HG03066 (cell line): ENCODE results near the gene GPX8.

Experiments
- ATAC-seq: cut with Tn5 transposase; IDR thresholded peaks from one replicate; pipeline ENCODE4 v1.9.1; 2021; ENCODE audit warnings: low read depth; ENCODE audit not compliant: unreplicated experiment

GPX8 gene

DNA sequence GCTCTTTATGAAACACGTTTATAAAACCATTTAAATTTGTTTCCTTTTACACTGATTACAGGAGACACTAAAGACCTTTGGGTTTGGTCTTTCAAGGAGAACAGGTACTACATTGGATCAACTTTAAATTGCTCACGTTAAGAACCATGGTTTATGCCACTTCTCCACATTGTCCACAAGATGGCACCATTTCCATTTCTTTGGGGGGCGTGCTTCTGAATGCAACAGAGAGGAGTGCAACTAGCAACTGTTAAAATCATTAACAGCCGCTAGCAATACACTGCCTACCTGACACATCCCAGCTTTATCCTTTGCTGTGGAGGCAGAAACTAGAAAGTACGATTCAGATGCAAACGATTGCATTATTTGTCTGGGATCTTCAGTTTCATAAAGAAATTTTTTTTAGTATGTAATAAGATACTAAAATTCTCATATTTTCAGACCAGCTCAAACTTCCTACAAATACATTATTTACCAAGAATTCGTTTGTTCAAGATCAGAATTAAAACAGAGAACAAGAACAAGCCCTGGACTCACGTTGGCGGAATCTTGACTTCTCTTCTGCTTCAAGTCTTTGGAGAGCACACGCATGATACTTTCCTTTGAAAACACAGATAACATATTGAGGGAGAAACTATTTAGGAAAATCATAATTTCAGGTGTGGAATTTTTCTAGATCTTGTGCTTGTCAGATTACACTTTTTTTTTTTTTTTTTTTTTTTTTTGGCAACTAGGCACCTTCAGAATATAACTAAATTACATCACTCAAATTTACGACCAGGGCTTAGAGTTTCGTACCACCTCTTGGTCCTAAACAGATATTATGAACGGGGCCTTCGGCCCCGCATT lies 12.3 kb downstream of the GPX8 start:
- peak; percentile 62 for ATAC-seq

DNA sequence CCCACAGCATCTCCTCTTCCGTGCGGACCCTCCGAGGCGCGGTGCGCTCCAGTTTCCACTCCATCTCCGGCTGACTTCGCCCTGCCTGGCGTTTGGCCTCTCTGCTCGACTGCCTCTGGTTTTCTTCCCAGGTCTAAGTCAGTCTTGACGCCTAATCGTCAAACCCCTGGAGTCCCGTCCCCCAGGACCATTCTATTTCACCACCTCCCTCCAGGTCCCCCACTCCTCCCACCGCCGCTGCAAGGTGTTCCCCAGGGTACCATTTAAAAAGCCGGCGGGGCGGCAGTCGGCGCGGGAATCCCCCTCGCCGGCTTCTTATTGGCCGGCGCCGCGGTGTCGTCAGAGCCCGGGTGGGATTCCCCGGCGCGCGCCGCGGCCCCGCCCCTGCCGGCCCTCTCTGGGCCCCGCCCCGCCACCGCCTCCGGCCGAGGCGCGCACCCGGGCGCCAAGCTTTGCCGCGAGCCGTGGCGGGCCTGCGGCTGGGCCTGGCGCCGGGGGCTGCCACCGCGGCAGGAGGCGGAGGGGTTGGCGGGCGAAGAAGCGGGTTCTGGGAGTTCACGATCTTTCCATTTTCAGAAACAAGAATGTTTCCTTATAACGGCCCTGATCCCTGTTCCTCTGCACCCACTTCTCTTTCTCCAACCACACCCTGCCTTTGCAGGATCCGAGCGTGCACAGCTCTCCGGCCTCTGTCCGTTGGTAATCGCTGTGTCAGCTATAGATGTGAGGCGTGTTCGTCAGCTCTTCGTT lies 13.1 kb downstream of the GPX8 start, which contains the start of gene CDC20B:
Gene CDC20B, minus strand, starts transcription at position 241 of the 750 bp plus-strand sequence. Its CDS starts 177 bp downstream, at position 64.
- peak; percentile 73 for ATAC-seq

DNA sequence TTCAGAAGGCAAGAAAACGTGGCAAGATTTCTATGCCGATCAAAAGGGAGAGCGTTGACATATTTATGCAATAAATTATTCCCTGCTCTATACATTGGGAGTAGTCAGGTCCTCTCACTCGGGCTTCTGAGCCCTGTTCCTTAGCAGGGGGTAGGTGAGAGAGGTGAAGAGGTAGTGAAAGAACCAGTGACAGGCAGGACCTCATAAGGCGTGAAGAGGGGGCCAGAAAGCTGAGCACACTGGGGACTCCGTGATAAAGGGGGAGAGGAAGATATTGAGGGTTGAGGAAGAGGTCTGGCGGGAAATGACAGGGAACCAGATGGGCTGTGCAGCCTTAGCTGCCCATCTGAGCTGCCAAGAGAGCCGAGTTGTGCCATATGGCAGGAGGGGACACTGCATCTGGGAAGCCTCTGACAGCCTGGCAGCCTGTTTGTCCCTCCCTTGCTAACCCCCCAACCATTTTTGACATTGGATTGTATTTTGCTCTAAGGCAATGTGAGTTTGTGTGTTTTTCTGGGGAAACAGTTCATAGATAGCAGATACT lies 13.8 kb downstream of the GPX8 start:
- ATAC-seq = peak; percentile 17

DNA sequence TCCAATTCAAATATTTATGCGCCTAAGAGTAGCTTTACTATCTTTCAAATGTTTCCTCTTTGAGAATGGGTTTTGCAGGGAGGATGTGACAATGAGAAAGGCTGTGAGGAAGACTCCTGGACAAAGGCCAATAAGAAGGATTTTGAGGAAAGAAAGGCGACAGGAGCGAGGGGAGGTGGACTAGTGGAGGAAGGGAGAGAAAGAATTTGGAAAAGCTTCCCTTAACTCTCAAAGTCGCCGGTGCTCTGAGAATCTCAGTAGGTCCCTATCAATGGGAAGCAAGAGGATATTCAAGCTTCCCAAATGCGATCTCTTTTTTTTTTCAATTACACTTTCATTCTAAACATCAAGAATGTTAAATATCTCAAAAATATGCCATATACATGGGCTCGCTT lies 15.8 kb downstream of the GPX8 start:
- no peak for ATAC-seq

DNA sequence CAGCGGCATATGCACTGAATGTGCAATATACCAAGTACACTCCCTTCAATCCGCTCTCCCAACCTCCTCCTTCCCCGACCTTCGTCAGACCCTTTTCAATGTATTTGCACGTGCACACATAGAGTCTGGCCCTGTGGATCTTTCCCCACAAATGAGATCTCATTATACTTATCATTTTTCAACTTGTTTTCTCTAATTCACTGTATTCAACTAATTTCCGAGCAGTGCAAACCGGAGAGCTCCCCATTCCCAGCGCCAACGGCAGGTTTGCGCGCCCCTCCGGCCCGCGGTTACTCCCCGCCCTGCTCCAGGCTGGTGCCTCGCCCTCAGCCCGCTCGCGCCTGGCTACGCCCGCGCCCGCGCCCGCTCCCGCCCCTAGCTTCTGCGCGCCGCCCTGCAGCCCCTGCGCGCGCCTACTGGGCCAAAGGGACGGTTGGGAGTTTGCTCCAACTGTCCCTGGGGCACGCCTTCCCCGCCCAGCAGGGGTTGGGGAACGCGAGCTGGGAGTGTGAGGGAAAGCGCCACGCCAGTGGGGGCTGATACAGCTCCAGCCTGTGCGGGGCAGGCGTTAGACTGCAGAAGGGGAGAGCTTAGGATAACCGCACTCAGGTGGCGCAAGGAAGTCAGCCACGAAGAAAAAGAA lies 16.3 kb downstream of the GPX8 start:
- no peak for ATAC-seq

DNA sequence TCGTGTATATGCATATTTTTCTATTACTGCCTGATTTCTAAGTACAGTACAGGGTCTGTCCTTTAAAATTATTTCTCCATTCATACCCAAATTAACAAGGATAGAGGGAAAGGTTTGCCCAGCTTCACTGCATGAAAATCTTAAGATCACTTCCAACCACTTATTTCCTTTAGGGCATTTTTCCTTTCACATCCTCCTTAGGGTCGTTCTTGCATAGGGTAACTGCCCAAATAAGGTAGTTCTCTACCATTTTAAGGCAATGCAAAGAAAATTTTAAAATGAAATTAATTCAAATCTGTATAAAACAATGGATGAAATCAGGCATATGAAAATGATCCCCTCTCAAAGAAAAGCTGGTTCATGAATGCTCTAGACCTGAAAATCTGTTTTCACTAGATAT lies 17.1 kb downstream of the GPX8 start:
- ATAC-seq = no peak

DNA sequence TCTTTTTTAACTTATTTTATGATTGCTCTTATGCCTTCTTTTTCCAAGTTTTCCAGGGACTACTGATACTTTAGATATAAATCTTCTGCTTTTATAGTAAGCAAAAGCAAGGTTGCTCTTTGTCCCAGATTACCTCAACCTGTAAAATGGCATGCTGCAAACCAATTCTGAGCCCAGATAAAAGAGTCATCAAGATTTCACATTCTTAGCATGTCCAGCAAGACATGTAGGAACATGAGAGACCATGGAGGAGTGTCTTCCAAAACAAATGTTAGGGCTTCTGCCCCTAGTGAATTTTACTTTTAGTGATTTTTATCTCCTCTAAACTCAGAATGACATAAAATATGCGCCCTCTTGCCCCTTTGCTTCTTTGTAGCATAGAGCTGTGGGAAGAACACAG lies 20.0 kb downstream of the GPX8 start:
- ATAC-seq = no peak

DNA sequence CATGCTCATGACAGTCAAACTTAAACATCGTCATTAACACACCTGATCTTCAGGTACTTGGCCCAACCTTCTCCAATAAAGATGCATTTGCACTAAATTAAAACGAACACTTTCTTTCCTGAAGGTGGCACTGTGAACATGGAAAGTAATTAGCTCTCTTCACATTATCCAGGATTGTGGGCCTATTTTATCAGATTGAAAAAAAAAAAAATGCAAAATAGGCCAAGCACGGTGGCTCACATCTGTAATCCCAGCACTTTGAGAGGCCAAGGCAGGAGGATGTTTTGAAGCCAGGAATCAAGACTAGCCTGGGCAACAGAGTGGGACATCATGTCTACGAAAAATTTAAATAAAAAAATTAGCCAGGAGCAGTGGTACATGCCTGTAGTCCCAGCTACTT lies 27.4 kb downstream of the GPX8 start:
- ATAC-seq = no peak

DNA sequence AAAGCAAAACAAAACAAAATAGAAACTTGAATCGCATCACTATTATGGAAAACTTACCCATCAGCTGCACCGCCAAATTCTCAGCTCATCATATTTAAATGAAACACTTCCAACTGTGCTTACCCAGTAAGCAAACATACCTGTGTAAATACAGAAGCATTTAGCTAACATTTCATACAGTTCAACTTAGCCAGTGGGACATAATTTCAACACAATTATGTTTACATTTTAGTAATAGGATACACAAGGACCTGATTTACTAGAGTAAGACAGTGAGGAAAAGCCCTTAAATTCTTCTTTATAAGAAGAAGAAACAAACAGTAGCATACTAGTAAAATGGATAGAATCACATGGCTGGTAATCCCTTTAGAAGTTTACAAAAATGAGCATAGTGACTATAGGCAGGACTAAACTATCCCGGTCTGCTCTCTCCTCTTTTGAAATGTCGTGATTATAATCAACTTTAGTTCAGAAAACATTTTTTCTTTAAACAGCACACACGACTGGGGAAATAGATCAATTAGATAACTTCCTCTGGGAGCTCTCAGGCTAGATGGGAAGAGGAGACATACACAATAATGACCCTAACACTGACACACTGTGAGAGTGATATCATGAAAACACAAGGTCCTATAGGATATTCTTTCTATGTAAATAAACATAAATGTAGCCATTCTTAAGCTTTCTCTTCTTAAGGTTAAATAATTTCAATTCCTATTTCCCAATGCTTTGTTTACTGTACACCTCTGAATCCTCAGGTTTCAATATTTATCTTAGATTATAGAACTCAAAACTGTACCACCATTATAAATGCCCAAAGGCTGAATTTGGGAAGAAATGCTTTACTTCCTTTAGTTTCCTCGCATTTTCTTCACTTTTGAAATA lies 28.9 kb downstream of the GPX8 start:
- no peak for ATAC-seq

DNA sequence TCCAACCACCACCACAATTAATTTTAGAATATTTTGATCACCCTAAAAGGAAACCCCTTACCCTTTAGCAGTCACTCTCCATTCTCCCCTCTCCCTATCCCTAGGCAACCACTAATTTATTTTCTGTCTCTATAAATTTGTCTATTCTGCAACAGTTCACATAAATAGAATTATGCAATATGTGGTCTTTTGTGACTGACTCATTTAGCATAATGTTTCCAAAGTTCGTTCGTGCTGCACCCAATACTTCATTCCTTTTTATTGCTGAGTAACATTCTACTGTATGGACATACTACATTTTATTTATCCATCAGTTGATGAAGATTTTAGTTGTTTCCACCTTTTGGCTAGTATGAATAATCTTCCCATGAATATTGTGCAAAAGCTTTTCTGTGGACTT lies 31.2 kb downstream of the GPX8 start:
- no peak for ATAC-seq

DNA sequence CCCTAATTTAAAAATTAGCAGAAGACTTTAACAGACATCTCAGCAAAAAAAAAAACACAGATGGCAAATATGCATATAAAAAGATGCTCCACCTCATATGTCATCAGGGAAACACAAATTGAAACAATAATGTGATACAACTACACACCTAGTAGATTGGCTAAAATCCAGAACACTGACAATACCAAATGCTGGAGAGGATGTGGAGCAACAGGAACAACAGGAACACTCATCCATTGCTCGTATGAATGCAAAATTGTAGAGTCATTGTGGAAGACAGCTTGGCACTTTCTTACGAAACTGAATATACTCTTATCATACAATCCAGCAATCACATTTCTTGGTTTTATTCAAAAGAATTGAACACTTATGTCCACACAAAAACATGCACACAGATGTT lies 45.0 kb downstream of the GPX8 start:
- no peak for ATAC-seq

DNA sequence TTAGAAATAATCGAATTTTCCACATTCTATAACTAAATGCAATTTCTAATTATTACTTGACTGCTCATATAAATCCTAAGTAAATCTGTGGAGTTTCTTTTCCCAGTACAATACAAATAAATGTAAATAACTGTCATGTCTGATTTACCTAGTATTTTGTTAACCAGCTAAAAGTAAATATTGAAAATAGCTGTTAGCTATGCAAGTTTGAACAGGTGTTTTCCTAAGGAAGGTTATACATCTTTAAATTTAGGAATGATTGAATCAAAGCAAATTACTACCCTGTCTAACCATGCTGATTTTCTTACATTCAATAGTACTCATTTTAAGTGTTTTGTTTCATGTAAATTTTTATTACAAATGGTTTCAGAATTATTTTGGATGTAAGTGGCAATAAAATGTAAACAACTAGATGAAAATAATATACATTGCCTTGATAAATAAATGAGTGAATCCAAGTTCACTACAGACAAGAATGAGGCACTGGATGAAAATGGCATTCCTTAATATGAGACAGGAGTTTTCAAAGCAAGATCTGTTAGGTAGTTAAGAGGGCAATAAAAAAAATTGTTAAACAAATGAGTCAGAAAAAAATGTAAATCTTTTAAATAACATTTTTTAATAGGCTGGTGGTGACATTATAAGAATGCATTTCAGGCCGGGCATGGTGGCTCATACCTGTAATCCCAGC lies 51.4 kb downstream of the GPX8 start:
- ATAC-seq = no peak
